ENCODE results near the gene MTMR12. TPM values are rescaled to one million over a fixed set of nuclear protein-coding genes. Genes with fewer than 3 reads are reported as not detected.

MTMR12 gene
- total and polyA plus RNA-seq, 10 donors, result 6.8 to 42.2 (median 27.9) TPM

DNA sequence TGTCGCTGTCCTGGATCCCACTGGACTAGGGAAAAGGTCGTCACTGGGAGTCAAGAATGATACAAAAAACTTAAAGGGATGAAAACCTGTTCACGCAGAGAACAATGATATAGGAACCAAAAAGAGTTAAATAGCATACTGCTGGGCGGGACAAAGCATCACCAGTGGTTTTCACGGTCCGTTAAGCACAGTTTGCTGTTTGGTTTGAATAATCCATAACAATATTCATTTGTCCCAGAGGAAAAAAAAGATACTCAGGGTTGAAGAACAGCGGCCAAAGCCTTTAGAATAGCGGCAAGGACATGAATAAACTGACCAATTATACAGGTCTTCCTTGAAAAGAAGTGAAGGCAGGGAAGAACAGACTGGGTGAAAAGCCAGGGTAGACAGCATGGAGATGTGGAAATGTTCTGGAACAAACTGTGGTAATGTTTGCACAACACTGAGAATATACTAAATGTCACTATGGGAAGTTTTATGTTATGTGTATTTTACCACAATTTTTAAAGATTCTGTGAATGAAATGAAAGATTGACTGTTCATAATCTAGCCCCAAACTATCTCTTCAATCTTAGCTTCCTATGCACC lies 60.8 kb downstream of the MTMR12 start:
- intact Hi-C loops (cut with DNase I; ENCODE audit: low total_unique reads), result no loop called here
- Histone ChIP-seq H3K36me3 (peaks cover 5 to 97% (median 51%) of the 10 kb centered on the region in 6 donors), H3K27ac (no peak overlapping the region), H3K27me3 (replicated peaks in 1 of 7) (no peaks in the 10 kb centered on the region), H3K4me3 (no peak overlapping the region), H3K9me3 (no peaks in the 10 kb centered on the region), H3K4me1 (peaks cover 0 to 3% (median 0%) of the 10 kb centered on the region in 6 donors)
- WGBS, 5 donors, result 86 to 94% (median 94%) methylated on average over 8 of the region's 8 CpGs
- no peak for DNase-seq
- TF ChIP-seq POLR2AphosphoS5 (IDR thresholded peaks at IDR 0.05), result no peak
- TF ChIP-seq, protein P1, sequence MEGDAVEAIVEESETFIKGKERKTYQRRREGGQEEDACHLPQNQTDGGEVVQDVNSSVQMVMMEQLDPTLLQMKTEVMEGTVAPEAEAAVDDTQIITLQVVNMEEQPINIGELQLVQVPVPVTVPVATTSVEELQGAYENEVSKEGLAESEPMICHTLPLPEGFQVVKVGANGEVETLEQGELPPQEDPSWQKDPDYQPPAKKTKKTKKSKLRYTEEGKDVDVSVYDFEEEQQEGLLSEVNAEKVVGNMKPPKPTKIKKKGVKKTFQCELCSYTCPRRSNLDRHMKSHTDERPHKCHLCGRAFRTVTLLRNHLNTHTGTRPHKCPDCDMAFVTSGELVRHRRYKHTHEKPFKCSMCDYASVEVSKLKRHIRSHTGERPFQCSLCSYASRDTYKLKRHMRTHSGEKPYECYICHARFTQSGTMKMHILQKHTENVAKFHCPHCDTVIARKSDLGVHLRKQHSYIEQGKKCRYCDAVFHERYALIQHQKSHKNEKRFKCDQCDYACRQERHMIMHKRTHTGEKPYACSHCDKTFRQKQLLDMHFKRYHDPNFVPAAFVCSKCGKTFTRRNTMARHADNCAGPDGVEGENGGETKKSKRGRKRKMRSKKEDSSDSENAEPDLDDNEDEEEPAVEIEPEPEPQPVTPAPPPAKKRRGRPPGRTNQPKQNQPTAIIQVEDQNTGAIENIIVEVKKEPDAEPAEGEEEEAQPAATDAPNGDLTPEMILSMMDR (IDR thresholded peaks at IDR 0.05 in 8 of 11, conservative IDR thresholded peaks at IDR 0.05 in 3 of 11), result no peak
- TF ChIP-seq POLR2A (IDR thresholded peaks at IDR 0.05), result no peak

DNA sequence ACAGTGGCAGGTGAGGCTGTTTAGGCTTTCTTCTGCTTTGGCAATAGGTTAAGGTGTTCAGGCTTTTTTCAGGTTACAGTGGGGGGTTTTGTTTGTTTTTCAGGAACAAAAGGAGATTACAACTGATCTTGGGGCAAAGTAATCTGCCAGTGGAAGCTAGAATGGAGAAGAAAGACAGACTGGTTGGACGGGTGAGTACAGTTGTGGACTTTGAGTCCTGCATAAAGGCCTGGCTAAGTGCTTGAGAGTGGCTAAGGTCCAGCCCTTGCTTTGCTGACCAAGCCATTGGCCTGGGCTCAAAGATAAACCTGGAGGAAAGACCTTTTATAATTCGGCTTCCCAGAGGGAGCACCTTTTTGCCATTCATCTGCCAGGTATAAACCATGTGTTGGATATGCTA lies 63.1 kb downstream of the MTMR12 start:
- TF ChIP-seq POLR2A (IDR thresholded peaks at IDR 0.05) (no peak), POLR2AphosphoS5 (IDR thresholded peaks at IDR 0.05) (no peak)
- TF ChIP-seq, protein P1 (IDR thresholded peaks at IDR 0.05 in 8 of 11, conservative IDR thresholded peaks at IDR 0.05 in 3 of 11), result no peak
- no peak for DNase-seq
- WGBS, 5 donors, result 95 to 100% (median 96%) methylated on average over 2 of the region's 2 CpGs
- Histone ChIP-seq H3K4me1 (no peaks in the 10 kb centered on the region), H3K4me3 (no peak overlapping the region), H3K9me3 (peaks cover 0 to 5% (median 0%) of the 10 kb centered on the region in 8 donors), H3K27ac (no peak overlapping the region), H3K27me3 (replicated peaks in 1 of 7) (no peaks in the 10 kb centered on the region), H3K36me3 (peaks cover 5 to 97% (median 65%) of the 10 kb centered on the region in 6 donors)
- intact Hi-C loops (cut with DNase I; ENCODE audit: low total_unique reads), result no loop called here

DNA sequence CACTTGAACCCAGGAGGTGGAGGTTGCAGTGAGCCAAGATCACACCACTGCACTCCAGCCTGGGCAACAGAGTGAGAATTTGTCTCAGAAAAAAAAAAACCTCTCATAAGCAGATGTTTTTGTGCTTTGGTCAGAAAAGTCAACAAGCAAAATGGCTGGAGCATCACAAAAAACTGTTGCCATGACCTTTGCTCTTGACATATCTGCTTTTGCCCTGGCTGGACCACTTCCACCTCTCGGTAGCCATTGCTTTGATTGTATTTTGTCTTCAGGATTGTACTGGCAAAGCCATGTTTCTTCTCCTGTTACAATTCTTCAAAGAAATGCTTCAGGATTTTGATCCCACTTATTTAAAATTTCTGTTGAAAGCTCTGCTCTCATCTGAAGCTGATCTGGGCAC lies 67.0 kb downstream of the MTMR12 start:
- Histone ChIP-seq H3K4me3 (no peak overlapping the region), H3K4me1 (peaks cover 0 to 5% (median 0%) of the 10 kb centered on the region in 6 donors), H3K9me3 (peaks cover 0 to 5% (median 0%) of the 10 kb centered on the region in 8 donors), H3K27me3 (replicated peaks in 1 of 7) (no peaks in the 10 kb centered on the region), H3K36me3 (peaks cover 11 to 100% (median 79%) of the 10 kb centered on the region in 6 donors), H3K27ac (no peak overlapping the region)
- DNase-seq, result no peak
- TF ChIP-seq POLR2AphosphoS5 (IDR thresholded peaks at IDR 0.05), result no peak
- no peak for TF ChIP-seq POLR2A (IDR thresholded peaks at IDR 0.05)
- TF ChIP-seq, protein P1 (IDR thresholded peaks at IDR 0.05 in 8 of 11, conservative IDR thresholded peaks at IDR 0.05 in 3 of 11), result no peak
- 94 to 100% (median 96%) methylated on average over 1 of the region's 1 CpG for WGBS, 5 donors
- intact Hi-C loops (cut with DNase I; ENCODE audit: low total_unique reads), result no loop called here

DNA sequence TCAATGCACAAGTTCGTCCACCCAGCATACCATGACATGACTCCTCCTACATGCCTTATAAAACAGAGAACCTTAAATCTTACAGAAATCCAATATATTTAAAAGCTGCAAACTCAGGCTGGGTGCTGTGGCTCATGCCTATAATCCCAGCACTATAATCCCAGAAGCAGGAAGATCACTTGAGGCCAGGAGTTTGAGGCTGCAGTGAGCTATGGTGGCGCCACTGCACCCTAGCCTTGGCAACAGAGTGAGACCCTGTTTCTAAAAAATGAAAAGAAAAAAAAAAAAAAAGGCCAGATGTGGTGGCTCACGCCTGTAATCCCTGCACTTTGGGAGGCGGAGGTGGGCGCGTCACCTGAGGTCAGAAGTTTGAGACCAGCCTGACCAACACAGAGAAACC lies 68.7 kb downstream of the MTMR12 start:
- H3K27me3 ChIP-seq (replicated peaks in 1 of 7), result no peaks in the 10 kb centered on the region
- peaks cover 0 to 5% (median 0%) of the 10 kb centered on the region in 6 donors for H3K4me1 ChIP-seq
- TF ChIP-seq POLR2AphosphoS5 (IDR thresholded peaks at IDR 0.05) (no peak), POLR2A (IDR thresholded peaks at IDR 0.05) (no peak)
- TF ChIP-seq, protein P1 (IDR thresholded peaks at IDR 0.05 in 8 of 11, conservative IDR thresholded peaks at IDR 0.05 in 3 of 11), result no peak
- H3K9me3 ChIP-seq, result peaks cover 0 to 5% (median 0%) of the 10 kb centered on the region in 8 donors
- WGBS, 5 donors, result 94 to 99% (median 97%) methylated on average over 6 of the region's 6 CpGs
- H3K4me3 ChIP-seq, result no peak overlapping the region
- DNase-seq, result no peak
- H3K27ac ChIP-seq, result no peak overlapping the region
- intact Hi-C loops (cut with DNase I; ENCODE audit: low total_unique reads), result no loop called here
- peaks cover 11 to 100% (median 83%) of the 10 kb centered on the region in 6 donors for H3K36me3 ChIP-seq
